Femur (tissue), 1 donor: ENCODE data around the gene CYP21A2.
"Not testable (repeated sequence)": the region's sequence is repeated elsewhere in the genome, so short reads cannot be mapped to it uniquely, and the experiment has no call there.

Experiments
- DNase-seq: peaks from one replicate; pipeline ENCODE4 v3.0.0-alpha.2; 2017

CYP21A2 gene

DNA sequence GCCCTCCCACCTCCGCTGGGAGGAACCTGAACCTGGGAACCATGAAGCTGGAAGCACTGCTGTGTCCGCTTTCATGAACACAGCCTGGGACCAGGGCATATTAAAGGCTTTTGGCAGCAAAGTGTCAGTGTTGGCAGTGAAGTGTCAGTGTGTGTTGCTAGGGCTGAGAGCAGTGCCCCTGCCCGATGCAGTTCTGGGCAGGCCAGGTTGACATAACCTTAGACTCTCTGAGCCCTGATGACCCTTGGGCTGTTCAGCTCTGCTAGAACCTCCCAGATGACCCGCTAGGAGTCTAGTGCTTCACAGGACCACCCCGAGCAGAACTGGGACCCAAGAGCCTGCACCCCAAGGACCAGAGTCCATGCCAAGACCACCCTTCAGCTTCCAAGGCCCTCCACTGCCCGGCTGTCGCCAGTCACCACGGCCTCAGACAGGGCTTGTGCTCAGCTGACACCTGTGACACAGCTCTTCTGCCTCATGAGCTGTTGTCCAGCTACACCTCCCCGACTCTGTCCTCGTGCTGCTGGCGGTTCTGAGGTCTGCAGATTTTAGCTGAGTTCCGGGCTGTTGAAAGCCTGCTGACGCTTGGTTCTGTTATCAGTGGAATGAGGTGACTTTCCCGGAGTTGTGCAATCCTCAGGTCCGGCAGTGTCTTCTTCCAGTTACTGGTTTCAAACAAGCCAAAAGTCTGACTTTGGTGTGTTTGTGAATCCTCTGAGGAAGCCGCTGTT lies 2.8 kb upstream of the CYP21A2 start:
- DNase-seq: not testable (repeated sequence)

DNA sequence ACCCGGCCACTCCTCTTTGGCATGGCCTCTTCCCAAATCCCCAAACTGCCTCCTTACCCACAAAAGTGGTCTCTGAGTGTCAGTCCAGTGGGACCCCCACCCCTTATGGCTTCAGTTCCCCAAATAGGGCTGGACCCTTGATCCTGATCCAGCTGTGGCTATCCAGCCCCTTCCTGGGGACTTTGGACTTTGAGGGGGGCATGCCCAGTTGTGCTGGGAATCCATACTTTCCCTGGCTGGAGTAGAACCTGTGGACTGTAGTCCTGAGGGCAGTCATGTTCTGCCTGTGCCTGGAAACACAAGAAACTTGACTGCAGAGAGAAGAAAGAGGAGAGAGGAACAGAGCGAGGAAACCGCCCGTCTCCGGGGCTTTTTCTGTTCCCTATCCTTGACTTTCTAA lies 1.1 kb upstream of the CYP21A2 start:
- not testable (repeated sequence) for DNase-seq

DNA sequence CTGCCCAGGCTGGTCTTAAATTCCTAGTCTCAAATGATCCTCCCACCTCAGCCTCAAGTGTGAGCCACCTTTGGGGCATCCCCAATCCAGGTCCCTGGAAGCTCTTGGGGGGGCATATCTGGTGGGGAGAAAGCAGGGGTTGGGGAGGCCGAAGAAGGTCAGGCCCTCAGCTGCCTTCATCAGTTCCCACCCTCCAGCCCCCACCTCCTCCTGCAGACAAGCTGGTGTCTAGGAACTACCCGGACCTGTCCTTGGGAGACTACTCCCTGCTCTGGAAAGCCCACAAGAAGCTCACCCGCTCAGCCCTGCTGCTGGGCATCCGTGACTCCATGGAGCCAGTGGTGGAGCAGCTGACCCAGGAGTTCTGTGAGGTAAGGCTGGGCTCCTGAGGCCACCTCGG lies 663 bp downstream of the CYP21A2 start:
- not testable (repeated sequence) for DNase-seq

DNA sequence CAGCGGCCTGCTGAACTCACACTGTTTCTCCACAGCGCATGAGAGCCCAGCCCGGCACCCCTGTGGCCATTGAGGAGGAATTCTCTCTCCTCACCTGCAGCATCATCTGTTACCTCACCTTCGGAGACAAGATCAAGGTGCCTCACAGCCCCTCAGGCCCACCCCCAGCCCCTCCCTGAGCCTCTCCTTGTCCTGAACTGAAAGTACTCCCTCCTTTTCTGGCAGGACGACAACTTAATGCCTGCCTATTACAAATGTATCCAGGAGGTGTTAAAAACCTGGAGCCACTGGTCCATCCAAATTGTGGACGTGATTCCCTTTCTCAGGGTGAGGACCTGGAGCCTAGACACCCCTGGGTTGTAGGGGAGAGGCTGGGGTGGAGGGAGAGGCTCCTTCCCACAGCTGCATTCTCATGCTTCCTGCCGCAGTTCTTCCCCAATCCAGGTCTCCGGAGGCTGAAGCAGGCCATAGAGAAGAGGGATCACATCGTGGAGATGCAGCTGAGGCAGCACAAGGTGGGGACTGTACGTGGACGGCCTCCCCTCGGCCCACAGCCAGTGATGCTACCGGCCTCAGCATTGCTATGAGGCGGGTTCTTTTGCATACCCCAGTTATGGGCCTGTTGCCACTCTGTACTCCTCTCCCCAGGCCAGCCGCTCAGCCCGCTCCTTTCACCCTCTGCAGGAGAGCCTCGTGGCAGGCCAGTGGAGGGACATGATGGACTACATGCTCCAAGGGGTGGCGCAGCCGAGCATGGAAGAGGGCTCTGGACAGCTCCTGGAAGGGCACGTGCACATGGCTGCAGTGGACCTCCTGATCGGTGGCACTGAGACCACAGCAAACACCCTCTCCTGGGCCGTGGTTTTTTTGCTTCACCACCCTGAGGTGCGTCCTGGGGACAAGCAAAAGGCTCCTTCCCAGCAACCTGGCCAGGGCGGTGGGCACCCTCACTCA lies 1.4 kb downstream of the CYP21A2 start:
- not testable (repeated sequence) for DNase-seq

DNA sequence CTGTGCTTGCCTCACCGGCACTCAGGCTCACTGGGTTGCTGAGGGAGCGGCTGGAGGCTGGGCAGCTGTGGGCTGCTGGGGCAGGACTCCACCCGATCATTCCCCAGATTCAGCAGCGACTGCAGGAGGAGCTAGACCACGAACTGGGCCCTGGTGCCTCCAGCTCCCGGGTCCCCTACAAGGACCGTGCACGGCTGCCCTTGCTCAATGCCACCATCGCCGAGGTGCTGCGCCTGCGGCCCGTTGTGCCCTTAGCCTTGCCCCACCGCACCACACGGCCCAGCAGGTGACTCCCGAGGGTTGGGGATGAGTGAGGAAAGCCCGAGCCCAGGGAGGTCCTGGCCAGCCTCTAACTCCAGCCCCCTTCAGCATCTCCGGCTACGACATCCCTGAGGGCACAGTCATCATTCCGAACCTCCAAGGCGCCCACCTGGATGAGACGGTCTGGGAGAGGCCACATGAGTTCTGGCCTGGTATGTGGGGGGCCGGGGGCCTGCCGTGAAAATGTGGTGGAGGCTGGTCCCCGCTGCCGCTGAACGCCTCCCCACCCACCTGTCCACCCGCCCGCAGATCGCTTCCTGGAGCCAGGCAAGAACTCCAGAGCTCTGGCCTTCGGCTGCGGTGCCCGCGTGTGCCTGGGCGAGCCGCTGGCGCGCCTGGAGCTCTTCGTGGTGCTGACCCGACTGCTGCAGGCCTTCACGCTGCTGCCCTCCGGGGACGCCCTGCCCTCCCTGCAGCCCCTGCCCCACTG lies 2.3 kb downstream of the CYP21A2 start:
- not testable (repeated sequence) for DNase-seq

DNA sequence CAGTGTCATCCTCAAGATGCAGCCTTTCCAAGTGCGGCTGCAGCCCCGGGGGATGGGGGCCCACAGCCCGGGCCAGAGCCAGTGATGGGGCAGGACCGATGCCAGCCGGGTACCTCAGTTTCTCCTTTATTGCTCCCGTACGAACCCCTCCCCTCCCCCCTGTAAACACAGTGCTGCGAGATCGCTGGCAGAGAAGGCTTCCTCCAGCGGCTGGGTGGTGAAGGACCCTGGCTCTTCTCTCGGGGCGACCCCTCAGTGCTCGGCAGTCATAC lies 2.8 kb downstream of the CYP21A2 start:
- DNase-seq: not testable (repeated sequence)

DNA sequence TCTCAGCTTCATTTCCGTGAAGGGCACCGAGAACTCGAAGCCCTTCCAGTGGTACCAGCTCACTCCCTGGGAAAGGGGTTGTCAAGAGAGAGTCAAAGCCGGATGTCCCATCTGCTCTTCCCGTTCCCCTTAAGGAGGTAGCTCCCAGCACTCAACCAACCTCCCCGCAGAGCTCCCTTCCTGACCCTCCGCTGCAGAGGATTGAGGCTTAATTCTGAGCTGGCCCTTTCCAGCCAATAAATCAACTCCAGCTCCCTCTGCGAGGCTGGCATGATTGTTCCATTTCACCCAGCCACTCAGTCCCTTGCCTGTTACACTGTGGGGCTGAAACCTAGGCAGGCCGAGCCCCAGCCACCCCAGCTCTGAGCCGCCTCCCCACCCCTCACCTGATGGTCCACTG lies 3.2 kb downstream of the CYP21A2 start:
- not testable (repeated sequence) for DNase-seq

DNA sequence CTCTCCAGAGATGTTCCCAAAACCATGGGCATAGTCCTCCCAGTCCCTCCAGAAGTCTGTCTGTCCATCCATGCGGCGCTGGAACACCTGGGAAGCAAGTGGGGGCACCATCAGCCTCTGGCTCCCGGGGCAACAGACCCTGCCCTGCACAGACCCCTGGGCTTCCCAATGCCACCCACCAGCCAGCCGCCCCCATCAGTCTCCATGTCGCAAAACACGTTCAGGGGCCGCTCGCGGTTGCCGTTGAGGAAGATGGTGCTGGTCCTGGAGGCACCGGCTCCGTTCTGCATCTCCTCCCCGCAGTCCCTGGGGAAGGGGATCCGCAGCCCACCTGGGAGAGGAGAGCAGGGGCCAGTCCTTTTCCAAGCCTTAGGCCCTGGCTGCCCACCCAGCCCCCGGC lies 4.1 kb downstream of the CYP21A2 start:
- DNase-seq: not testable (repeated sequence)

DNA sequence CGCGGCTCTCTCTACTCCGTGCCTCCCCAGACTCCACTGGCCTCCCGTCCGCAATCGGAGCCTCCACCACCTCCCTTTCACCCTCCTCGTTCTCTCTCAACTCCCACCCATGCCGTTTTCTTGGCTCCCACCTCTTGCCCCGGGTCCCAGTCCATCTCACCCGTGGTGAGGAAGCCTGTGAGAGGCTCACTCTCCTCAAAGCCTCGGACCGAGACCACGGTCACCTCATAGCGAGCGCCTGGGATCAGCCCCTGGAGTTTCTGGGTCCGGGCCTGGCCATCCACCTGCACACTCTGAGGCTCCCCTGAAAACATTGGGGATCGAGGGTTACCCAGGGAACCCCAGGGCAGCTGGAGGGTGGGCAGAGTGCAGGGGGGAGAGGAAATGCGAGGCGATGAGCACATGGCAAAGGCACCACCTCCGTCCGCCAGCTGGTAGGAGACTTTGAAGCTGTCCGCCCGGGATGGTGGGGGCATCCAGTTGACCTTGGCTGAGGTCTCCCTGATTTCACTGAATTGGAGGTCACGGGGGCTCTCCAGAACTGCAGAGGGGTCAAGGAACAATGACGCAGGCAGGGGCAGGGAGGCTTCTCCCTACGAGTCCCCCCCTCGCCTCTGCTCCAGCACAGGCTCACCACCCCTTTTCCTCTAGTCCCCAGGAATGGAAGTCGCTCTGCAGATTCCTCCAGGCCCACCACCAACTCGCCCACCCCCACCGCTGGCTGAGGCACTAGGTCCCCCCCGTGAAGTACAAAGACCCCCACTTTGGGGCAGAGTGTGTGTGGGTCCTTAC lies 5.6 kb downstream of the CYP21A2 start:
- peak; percentile 13 for DNase-seq

DNA sequence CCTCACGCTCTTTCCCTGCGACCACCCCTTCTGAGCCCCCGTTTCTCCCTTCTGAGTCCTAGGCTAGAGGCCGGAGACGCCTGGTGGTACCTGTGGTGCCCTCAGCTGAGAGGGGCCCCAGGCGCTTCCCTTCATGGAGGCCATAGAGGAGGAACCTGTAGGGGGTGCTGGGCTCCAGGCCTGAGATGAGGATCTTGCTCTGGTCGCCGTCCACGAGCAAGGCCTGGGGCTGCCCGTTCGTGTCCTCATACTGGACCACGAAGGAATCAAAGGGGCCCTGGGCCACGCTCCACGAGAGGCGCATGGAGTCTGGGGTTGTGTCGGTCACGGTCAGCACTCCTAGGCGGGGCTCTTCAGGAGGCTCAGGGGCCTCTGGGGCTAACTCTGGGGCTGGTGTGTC lies 6.7 kb downstream of the CYP21A2 start:
- DNase-seq: peak; percentile 19

DNA sequence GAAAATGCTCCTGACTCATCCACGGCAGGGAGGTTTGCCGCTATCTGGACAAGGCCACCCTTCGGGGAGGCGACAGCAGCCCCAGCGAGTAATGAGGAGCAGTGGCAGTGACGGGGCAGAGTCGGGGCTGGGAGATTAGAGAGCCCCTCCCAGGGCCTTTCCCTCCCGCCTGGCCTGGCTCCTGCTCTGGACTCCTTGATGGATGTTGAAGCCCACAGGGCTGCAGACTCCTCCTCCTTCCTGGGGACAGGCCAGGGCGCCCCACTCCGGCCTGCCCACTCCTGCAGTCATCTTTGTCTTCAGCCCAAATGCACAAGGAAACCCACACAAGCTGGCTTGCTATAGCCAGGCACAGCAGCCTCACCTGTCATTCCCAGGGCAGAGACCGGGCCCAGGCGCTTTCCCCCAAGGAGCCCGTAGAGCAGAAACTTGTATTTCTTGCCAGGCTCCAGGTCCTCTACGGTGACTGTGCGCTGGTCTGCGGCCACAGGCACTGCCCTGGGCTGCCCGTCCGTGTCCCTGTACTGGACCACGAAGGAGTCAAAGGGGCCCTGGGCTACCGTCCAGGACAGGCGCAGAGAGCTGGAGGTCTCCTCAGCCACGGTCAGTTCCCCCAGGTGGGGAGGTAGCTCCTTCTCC lies 7.7 kb downstream of the CYP21A2 start:
- DNase-seq: peak; percentile 37

DNA sequence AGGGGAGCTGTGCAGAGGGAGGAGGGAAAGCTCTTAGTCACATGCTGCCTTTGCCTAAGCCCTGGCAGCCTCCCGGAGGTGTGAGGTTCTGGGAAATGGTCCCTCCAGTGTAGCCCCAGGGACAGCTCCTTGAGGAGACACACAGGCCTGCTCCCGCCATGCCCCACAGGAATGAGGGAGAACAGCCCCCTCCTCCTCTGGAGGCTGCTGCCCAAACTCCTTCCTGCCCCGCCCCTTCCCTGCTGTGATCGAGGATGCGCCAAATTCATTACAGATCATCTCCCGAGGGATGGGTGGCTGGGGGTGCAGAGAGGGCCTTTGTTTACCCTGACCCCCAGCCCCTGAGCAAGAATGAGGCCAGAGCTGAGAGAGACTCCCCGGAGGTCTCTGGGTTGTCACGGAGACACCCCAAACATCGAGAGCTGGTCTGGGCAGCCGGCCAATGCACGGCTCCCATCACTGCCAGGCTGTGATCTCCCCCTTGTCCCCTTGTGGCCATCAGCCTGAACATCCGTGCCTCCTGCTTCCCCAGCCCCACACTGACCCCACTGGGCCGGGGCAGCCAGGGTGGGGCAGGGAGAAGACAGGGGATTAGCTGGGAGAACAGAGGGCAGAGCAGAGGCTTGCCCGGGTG lies 8.4 kb downstream of the CYP21A2 start:
- peak; percentile 68 for DNase-seq

DNA sequence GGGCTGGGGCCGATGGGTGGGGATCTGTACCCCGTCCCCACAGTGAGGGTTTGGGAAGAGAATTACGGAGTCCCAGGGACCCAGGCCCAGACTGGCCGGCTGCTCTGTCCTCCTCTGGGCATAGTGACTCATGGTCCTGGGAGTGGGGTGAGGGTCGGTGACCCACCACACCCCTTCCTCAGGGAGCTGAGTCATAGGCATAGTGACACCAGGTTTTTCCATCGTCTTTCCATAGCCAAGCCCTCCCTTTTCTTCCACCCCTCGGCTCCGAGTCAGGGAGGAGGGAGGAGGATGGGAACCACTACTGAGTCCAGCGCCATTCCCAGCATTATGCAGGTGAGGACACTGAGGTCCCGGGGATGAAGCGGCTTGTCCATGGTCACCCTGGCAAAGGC lies 8.9 kb downstream of the CYP21A2 start:
- DNase-seq: peak; percentile 71

DNA sequence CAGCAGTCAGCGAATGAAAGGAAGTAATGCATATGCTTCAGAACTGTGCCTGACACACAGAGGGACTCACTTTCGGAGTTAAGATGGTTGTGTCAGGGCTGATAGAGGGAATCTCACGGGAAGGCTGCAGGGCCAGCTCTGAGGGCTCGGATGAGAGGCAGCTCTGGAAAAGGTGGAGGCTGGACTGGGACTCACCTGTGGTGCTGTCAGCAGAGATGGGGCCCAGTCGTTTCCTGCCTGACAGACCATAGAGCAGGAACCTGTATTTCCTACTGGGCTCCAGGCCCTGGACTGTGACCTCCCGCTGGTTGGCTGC lies 9.3 kb downstream of the CYP21A2 start:
- no peak for DNase-seq

DNA sequence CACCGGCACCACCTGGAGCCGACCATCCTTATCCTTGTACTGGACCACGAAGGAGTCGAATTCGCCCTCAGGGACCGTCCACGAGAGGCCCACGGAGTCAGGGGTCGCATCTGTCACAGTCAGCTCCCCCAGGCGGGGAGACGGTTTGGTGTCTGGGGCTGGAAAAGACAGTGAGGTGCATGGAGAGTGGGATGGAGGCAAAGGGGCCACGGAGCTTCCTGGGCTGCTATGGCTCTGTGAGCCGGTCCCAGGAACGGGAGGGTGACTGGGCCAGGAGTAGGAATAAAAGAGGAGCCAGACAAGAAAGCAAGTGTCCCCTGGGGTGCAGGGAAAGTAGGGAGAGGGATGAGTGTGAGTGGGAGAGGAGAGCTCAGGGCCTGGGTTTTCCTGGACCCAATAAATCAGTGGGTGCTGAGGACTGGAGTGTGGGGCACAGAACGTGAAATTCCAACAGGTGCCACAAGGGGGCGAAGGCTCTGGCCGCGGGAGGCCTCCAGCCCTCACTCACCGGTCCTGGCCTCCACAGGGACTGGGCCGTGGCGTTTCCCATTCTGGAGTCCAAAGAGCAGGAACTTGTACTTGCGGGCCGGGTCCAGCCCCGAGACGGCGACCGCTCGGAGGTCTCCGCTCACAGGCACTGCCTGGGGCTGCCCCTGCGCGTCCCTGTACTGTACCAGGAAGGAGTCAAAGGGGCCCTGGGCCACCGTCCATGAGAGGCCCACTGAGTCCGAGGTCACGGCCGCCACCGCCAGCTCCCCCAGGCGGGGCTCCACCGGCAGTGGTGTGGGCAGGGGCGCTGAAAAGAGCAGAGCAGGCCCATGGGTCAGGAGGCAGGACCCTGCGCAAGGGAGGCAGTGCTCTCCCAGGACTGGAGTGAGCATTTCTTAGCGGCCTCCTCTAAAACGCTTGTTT lies 9.9 kb downstream of the CYP21A2 start:
- DNase-seq: peak; percentile 74

DNA sequence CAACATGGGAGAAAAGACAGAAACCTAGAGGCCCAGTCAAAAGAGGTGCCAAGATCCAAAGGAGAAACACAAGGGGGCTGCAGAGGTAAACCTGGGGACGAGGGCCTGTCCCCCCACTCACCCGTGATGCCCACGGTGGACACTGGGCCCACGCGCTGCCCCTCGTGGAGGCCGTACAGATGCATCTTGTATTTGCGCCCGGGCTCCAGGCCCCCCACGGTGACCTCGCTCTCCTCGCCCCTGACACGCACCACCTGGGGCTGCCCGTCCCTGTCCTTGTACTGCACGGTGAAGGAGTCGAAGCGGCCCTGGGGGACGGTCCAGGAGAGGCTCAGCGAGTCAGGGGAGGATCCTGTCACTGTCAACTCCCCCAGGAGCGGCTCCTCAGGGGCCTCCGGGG lies 10.9 kb downstream of the CYP21A2 start:
- not testable (repeated sequence) for DNase-seq

DNA sequence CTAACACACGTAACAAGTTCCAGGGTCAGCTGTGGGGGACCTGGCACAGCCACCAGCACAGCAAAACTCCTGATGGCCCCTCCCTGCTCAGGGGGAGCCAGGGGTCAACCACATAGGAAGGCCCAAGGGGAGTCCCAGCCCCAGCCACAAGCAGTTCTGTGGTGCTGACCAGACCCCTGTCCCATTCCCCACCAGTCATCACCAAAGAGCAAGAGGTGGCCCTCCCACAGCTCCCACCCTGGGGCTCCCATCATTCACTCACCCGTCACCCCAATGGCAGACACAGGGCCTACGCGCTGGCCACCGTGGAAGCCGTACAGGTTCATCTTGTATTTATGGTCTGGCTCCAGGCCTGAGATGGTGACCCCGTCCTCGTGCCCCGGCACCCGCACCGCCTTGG lies 11.5 kb downstream of the CYP21A2 start:
- peak; percentile 14 for DNase-seq

DNA sequence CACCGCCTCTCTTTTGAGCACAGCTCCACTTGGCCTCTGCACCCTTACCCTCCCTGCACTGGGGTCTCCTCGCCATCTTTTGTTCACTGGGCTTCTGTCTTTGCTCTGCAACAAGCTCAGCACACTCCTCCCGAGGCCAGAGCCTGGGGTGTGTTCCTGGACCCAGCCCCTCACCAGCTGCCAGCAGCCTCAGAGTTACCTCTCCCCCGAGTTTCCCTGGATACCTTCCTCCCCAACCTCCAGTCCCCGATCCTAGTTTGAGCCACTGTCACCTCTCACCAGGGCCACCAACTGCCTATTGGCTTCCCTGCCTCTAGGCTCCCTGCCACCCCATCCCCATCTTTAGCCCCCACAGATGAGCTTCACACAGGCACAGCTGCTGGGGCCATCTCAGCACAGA lies 12.3 kb downstream of the CYP21A2 start:
- peak; percentile 13 for DNase-seq

DNA sequence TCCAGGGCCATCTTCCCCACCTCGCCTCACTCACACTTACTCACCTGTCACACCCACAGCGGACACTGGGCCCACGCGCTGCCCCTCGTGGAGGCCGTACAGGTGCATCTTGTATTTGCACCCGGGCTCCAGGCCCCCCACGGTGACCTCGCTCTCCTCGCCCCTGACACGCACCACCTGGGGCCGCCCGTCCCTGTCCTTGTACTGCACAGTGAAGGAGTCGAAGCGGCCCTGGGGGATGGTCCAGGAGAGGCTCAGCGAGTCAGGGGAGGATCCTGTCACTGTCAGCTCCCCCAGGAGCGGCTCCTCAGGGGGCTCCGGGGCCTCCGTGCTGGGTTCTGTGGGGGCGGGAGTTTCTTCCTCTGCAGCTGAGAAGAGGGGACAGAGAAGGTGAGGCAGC lies 14.4 kb downstream of the CYP21A2 start:
- not testable (repeated sequence) for DNase-seq

DNA sequence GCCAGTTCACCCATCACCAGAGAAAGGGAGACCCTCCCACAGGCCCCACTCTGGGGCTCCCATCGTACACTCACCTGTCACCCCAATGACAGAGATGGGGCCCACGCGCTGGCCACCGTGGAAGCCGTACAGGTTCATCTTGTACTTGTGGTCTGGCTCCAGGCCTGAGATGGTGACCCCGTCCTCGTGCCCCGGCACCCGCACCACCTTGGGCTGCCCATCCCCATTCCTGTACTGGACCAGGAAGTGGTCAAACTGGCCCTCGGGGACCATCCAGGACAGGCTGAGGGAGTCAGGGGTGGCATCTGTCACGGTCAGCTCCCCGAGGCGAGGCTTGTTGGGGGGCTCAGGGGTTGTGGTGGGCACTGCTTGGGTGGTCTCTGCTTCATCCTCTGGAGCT lies 15.1 kb downstream of the CYP21A2 start:
- not testable (repeated sequence) for DNase-seq

DNA sequence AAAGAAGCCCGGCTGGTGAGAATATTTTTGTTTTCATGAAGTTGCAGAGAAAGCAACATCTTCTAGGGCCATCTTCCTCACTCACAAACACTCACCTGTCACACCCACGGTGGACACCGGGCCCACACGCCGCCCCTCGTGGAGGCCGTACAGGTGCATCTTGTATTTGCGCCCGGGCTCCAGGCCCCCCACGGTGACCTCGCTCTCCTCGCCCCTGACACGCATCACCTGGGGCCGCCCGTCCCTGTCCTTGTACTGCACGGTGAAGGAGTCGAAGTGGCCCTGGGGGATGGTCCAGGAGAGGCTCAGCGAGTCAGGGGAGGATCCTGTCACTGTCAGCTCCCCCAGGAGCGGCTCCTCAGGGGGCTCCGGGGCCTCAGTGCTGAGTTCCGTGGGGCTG lies 17.5 kb downstream of the CYP21A2 start:
- DNase-seq: not testable (repeated sequence)
